HG03442 (cell line): ENCODE measurements around the gene FLRT3.

Experiments used
- ATAC-seq: cut with Tn5 transposase; IDR thresholded peaks from one replicate; pipeline ENCODE4 v1.9.1; 2021; ENCODE audit warnings: mild to moderate bottlenecking, moderate library complexity; ENCODE audit not compliant: unreplicated experiment

The FLRT3 gene

DNA sequence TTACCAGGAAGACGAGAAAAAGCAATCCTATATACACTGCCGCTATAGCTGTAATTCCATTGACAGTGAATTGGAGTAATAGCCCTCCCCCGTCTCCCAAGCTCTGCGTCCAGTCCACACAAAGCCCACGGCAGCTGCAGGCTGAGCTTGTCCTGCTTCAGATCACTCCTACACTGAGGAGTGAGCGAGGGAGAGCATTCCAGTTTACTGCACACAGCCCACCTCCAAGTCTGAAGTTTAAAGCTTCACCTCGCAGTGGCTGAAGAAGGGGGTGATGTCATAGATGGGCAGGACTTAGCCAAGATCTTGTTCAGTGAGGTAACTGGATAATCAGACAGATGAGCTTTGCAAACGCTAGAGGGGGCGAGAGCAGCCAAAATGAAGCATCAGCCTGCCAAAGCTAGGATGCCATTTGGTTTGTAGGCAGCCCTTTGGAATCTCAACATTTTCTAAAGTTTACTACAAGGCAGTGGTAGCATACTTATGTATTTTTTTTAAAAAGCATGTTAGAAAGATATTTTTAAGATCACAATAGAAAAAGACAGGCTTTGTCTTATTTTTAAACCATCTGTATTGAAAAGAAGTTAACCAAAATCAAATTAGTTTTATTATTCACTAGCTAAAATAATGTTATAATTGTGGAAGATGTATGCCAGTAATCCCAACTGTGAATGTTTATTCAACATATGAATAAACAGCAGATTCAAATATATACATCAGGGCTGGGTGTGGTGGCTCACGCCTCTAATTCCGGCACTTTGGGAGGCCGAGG is at the start of gene FLRT3:
Gene FLRT3, minus strand, starts transcription at position 213 of the 772 bp plus-strand sequence. CDS start 10,106 bp downstream, outside the sequence.
- ATAC-seq: peak; percentile 99

- ATAC-seq: no peak
These were observed 49.3 kb upstream of the FLRT3 start for GRCh38 chr20:14386726-14387125.

- ATAC-seq: no peak
These were observed 47.8 kb upstream of the FLRT3 start for GRCh38 chr20:14385176-14385740.

- no peak for ATAC-seq
These were observed 47.2 kb upstream of the FLRT3 start for GRCh38 chr20:14384416-14385175.

DNA sequence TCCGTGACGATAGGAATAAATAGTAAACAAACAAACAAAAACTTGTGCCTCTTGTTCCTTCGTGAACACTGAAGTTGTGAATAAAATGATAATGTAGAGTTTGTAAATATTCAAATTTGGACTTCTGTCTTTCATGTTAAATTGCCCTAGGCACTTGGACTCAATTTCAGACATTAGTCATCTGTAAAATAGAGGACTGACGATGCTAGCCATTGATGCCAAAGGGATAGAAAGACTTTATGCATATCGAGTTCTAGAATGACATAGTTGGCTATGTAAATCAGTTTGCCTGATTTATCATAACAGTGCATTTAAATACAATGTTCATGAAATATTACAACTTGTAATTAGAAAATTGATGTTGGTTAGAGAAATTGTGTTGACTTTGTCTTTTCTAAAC is 45.9 kb upstream of the FLRT3 start:
- ATAC-seq: no peak

GRCh38 chr20:14378326-14378725 is 40.9 kb upstream of the FLRT3 start:
- ATAC-seq: no peak

DNA sequence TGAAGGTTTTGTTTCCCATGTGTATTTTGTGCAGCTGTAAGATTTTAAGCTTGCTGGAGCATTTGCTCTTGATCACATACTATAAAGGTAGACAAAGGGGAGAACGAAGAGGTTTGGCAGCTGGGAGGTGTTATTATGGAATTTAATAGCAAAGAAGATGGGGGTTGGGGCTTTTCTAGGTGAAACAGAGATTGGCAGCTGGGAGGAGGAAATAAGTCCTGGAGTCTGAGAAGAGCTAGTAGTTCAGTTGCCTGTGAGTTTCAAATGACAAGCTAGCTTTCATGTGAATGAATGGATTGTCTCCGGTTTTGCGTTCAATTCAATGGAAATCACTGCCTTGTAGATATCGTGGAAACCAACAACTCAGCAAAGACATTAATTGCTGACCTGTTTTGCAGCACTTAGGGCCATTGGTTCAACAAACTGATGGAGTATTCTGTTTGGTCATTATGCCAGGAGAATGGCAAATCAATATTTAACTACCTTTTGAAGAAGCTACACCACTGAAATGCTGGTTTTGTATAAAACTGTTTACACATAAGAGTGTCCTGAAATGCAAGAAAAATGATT is 38.1 kb upstream of the FLRT3 start:
- no peak for ATAC-seq

- no peak for ATAC-seq
These were observed 36.8 kb upstream of the FLRT3 start for GRCh38 chr20:14374196-14374595.

GRCh38 chr20:14361509-14362345 is 24.3 kb upstream of the FLRT3 start:
- ATAC-seq: no peak

DNA sequence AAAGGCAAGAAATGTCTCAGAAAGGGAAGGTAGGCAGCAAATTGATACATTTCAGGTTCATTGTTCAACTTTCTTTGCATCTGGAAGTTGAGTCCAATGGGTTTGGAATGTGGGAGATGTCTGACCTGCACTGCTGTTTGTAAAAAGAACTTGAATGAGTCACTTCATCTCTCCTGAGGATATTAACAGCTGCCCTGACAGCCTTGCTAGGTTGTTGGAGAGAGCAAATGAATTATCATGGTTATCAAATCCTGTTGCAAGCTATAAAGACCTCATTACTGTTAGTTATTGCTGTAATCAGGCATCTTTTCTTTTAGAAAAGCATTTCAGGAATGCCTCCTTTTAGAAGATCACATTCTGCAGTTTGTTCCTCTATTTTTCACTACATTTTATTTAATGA is 23.0 kb upstream of the FLRT3 start:
- ATAC-seq: no peak

DNA sequence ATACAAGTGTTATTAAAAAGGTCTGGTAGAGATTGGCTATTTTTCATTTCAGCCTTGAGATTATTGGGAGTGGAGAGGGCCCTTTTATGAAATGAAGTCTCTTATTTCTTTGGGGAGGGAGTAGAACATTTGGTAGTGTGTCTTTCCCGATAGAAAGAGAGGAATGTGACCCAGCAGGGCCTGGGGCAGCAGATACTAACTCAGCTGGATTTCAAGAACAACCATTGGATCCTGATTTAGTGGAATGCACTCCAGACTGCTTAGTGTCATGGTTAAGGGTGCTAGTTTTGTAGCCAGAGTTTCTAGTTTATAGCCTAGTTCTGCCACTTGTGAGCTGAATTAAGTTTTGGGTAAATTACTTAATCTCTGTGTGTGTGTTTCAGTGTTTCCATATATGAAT is 18.4 kb upstream of the FLRT3 start:
- ATAC-seq: no peak

DNA sequence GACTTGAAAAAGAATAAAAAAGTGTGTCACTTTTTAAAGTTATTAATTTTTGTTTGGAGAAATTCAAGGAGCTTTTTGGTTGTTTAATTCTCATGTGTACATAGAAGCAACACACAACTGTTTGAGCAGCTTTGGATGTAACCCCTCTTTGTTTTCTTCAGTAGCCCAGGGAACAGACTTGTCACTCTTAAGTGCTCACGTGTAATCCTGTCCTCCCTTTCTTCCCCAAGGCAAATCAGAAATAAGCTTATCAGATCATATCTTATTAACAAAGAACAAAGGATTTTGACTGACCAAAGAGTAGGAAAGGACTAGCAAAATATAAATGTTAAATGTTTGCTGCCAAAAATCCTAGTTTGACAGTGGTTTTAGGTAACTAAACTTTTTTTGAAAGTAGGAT is 7.3 kb upstream of the FLRT3 start:
- no peak for ATAC-seq

- no peak for ATAC-seq
These were observed 6.2 kb upstream of the FLRT3 start for GRCh38 chr20:14343491-14344065.

- no peak for ATAC-seq
These were observed 5.5 kb upstream of the FLRT3 start for GRCh38 chr20:14342918-14343317.

DNA sequence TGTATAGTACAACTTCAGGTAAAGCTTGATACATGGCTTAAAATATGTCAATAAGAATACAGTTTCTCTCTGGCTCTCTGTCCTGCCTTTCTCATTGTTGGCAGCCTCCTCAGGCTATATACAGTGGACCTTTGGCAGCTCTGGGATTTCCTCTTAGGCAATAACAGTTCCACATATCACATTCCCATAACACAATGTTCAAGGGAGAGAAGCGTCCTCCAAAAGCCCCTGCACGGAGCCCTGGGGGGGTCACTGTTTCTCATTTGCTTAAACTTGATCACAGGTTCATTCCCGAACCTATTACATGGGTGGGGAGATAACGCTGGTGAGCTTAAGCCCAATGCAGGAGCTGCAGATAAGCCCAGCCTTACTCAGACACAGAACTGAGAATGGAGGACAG is 4.4 kb upstream of the FLRT3 start:
- ATAC-seq: no peak

GRCh38 chr20:14336686-14337085 is 726 bp downstream of the FLRT3 start:
- ATAC-seq: no peak

DNA sequence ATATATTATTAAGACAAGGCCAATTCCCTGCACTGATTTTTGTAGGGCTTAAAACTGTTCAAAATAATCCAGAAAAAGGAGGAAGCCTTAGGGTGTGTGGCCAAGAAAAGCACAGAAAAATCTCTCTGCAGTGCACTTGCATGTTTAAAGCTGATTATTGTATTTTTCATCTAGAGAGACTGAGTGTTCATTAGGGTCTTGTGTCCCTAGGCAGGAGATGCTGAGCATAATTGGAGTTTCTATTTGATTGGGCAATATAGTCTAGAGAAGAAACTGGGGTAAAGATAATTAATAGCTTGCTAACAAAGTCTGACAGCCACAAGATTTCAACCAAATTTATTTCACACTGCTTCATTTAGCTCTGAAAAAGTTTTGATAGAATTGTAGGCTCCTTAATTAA is 2.4 kb downstream of the FLRT3 start:
- ATAC-seq: no peak

DNA sequence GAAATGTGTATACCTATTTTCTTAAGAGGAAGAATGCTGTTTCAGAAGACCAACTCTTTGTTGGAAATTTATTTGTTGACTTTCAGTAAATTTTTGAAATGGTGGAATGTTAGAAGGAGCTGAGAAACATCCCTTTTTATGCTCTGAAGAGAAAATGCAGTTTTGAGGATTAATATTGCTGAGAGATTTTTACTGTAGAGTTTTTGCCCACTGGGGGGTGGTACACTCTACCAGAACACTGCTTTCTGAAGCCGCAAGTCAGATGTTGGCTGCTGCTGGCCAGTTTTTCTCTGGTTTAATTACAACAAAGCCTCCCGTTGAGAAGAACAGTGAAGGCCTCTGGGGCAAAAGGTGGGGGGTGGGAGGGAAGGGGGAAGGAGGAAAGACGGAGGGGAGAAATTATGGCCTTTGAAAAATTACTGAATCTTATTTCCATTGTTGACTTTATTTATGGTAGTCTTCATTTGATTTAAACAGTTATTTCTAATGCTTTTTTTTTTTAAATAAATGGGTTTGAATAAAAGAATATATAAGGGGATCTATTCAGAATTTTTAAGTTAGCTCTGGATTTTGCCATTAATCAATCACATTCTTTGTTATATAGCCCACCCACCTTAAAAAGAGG is 3.0 kb downstream of the FLRT3 start:
- no peak for ATAC-seq

GRCh38 chr20:14333721-14334120 is 3.7 kb downstream of the FLRT3 start:
- no peak for ATAC-seq

- no peak for ATAC-seq
These were observed 4.5 kb downstream of the FLRT3 start for GRCh38 chr20:14332866-14333265.
